Skeletal muscle satellite cell (primary cell): Measurements from ENCODE around the gene HERC4. TPM values are rescaled to one million over a fixed set of nuclear protein-coding genes. Genes with fewer than 3 reads are reported as not detected.

Experiments
- small RNA-seq: library from RNA; depleted of rRNA; stranded (forward); fragments of <200 nt; gene quantifications from one replicate; pipeline ENCODE3, GENCODE V24; 2012

HERC4 gene

Small RNAs within 50 kb of the gene (small RNA-seq; reads per million reads assigned to genes)
- gene RN7SL220P, result not detected
